MM.1S (cell line): ENCODE data around the gene GK2.

Experiments
- DNase-seq: peaks from one replicate; pipeline ENCODE4 v3.0.0-alpha.2; 2015
- H2AFZ ChIP-seq: fragments of 300-600 bp; sonication (generic); 2 replicates; pipeline ENCODE4 v1.6.0; 2016; ENCODE audit warnings: antibody characterized with exemption, low read length
- H3F3A ChIP-seq: fragments of 300-600 bp; sonication (generic); 2 replicates; pipeline ENCODE4 v1.6.1; 2016; ENCODE audit warnings: mild to moderate bottlenecking, antibody characterized with exemption, low read length, moderate library complexity, mixed read lengths; ENCODE audit not compliant: insufficient read depth
- H3K27ac ChIP-seq: fragments of 300-600 bp; sonication (generic); 2 replicates; pipeline ENCODE4 v1.5.1; 2016; ENCODE audit warnings: mild to moderate bottlenecking, low read length
- H3K27me3 ChIP-seq: fragments of 300-600 bp; sonication (generic); replicated peaks from 2 replicates; pipeline ENCODE4 v1.6.0; 2016; ENCODE audit warnings: low read length; ENCODE audit not compliant: insufficient read depth
- H3K36me3 ChIP-seq: fragments of 300-600 bp; sonication (generic); replicated peaks from 2 replicates; pipeline ENCODE4 v1.6.1; 2016; ENCODE audit warnings: mild to moderate bottlenecking, low read length, mixed read lengths; ENCODE audit not compliant: insufficient read depth
- H3K4me1 ChIP-seq: fragments of 300-600 bp; sonication (generic); 2 replicates; pipeline ENCODE4 v1.6.1; 2016; ENCODE audit warnings: low read length, mixed read lengths
- H3K4me2 ChIP-seq: fragments of 300-600 bp; sonication (generic); 2 replicates; pipeline ENCODE4 v1.6.0; 2016; ENCODE audit warnings: low read depth, low read length
- H3K4me3 ChIP-seq: fragments of 300-600 bp; sonication (generic); 2 replicates; pipeline ENCODE4 v1.5.1; 2016; ENCODE audit warnings: low read length, mixed read lengths
- H3K79me2 ChIP-seq: fragments of 300-600 bp; sonication (generic); 2 replicates; pipeline ENCODE4 v1.6.1; 2016; ENCODE audit warnings: mixed run types, low read length, mixed read lengths
- H3K9ac ChIP-seq: fragments of 300-600 bp; sonication (generic); 2 replicates; pipeline ENCODE4 v1.6.1; 2016; ENCODE audit warnings: low read length, mixed read lengths
- H3K9me2 ChIP-seq: fragments of 300-600 bp; sonication (generic); replicated peaks from 2 replicates; pipeline ENCODE4 v1.6.1; 2016; ENCODE audit warnings: mild to moderate bottlenecking, low read length, mixed read lengths; ENCODE audit not compliant: insufficient read depth
- H3K9me3 ChIP-seq: fragments of 300-600 bp; sonication (generic); replicated peaks from 2 replicates; pipeline ENCODE4 v1.6.1; 2016; ENCODE audit warnings: mild to moderate bottlenecking, low read length, mixed read lengths; ENCODE audit not compliant: insufficient read depth
- H4K20me1 ChIP-seq: fragments of 300-600 bp; sonication (generic); 2 replicates; pipeline ENCODE4 v1.6.1; 2016; ENCODE audit warnings: mild to moderate bottlenecking, low read length, moderate library complexity, mixed read lengths; ENCODE audit not compliant: insufficient read depth
- EZH2 ChIP-seq: fragments of 300-600 bp; sonication (generic); optimal IDR thresholded peaks from 2 replicates; pipeline ENCODE3; 2017; ENCODE audit warnings: low read depth, mild to moderate bottlenecking, antibody characterized with exemption, low read length, mixed read lengths
- EZH2phosphoT487 ChIP-seq: fragments of 300-600 bp; sonication (generic); IDR thresholded peaks from 2 replicates; pipeline ENCODE4 v1.6.1; 2018; ENCODE audit warnings: antibody characterized with exemption, low read length
- TF ChIP-seq, protein P1 (sequence below): fragments of 300-600 bp; sonication (generic); IDR thresholded peaks from 2 replicates; pipeline ENCODE4 v1.5.1; 2016; ENCODE audit warnings: antibody characterized with exemption, low read length, mixed read lengths

Gene GK2

DNA sequence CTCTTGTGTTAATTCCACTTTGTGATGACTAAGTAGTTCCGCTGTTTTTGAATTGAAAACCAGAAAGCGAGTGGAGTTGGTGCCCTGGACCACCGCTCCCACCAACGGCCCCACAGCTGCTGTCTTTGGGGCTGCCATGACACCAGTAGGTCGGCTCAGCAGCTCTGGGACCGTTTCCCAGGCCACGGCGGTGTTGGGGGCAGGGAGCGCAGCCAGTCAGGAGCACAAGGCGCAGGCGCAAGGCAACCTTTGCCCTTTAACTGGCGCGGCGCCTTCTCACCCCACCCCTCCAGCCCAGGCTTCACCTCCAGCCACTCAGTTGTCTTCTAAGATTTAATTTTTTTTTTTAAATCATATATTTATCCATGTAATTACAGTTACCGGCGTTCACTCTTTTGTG is at the start of gene GK2:
Gene GK2 (minus strand): TSS at position 166 of the 400 bp plus-strand sequence. CDS start 28 bp downstream, at position 138.
- H3K9ac ChIP-seq = no peak within 1 kb of the TSS
- no peaks in the 10 kb centered on the region for H3K9me2 ChIP-seq
- TF ChIP-seq EZH2phosphoT487 (no peak), EZH2 (no peak)
- TF ChIP-seq, protein P1, sequence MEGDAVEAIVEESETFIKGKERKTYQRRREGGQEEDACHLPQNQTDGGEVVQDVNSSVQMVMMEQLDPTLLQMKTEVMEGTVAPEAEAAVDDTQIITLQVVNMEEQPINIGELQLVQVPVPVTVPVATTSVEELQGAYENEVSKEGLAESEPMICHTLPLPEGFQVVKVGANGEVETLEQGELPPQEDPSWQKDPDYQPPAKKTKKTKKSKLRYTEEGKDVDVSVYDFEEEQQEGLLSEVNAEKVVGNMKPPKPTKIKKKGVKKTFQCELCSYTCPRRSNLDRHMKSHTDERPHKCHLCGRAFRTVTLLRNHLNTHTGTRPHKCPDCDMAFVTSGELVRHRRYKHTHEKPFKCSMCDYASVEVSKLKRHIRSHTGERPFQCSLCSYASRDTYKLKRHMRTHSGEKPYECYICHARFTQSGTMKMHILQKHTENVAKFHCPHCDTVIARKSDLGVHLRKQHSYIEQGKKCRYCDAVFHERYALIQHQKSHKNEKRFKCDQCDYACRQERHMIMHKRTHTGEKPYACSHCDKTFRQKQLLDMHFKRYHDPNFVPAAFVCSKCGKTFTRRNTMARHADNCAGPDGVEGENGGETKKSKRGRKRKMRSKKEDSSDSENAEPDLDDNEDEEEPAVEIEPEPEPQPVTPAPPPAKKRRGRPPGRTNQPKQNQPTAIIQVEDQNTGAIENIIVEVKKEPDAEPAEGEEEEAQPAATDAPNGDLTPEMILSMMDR = no peak
- no peaks in the 10 kb centered on the region for H3K79me2 ChIP-seq
- no peaks in the 10 kb centered on the region for H4K20me1 ChIP-seq
- no peaks in the 10 kb centered on the region for H3K27me3 ChIP-seq
- no peak within 1 kb of the TSS for H3K27ac ChIP-seq
- H3K36me3 ChIP-seq = no peaks in the 10 kb centered on the region
- H3K4me1 ChIP-seq = no peaks in the 10 kb centered on the region
- no peak within 1 kb of the TSS for H3K4me3 ChIP-seq
- H2AFZ ChIP-seq = no peak within 1 kb of the TSS
- no peak within 1 kb of the TSS for H3K4me2 ChIP-seq
- H3F3A ChIP-seq = no peaks in the 10 kb centered on the region
- H3K9me3 ChIP-seq = no peaks in the 10 kb centered on the region
- no peak for DNase-seq

DNA sequence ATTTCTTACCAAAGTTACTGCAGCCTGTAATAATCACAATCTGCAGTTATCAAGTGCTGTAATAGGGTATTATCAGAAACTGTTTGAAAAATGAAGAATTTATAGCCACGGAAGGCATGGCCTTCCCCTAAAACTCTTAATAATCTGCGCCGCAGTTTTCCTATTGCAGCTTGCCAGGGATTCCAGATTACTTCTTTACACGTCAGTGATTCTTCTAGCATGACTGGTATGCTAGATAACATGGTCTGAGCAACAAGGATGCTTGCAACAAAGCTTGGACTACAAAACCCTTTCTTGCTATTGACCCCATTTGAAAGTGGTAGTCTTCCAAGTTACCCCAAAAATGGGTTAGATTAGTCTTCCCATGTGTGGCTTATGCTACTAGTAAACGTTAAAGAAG is 47.2 kb upstream of the GK2 start:
- no peak for DNase-seq
- Histone ChIP-seq H3K4me2 (no peak overlapping the region), H3K4me3 (no peak overlapping the region), H3K9me2 (no peaks in the 10 kb centered on the region), H4K20me1 (no peaks in the 10 kb centered on the region), H3K36me3 (no peaks in the 10 kb centered on the region), H3K9ac (no peak overlapping the region), H3K4me1 (no peaks in the 10 kb centered on the region), H3K79me2 (no peaks in the 10 kb centered on the region), H3K27ac (no peak overlapping the region), H3K9me3 (no peaks in the 10 kb centered on the region), H2AFZ (no peak overlapping the region), H3F3A (no peaks in the 10 kb centered on the region), H3K27me3 (no peaks in the 10 kb centered on the region)
- TF ChIP-seq EZH2phosphoT487 (no peak), EZH2 (no peak)
- TF ChIP-seq, protein P1 = no peak

DNA sequence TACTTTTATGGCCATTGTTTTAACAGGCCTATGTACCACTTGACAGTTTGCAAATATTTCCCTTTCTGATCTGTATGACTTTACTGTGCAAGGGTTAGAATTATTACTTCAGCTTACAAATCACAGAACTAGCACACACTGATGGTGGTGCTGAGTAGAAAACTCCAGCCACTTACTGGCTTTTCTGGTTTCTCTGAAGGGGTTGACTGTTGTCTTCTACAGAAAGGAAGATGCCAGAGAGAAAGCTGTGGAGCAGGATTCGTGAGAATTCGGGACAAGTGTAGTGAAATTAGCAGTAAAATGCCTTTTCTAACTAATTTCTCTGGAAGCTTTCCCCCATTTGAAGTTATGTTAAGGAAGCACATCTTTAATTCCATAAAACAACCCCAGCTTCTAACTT is 46.6 kb upstream of the GK2 start:
- H3K27ac ChIP-seq = no peak overlapping the region
- no peaks in the 10 kb centered on the region for H3K9me3 ChIP-seq
- H3K27me3 ChIP-seq = no peaks in the 10 kb centered on the region
- H4K20me1 ChIP-seq = no peaks in the 10 kb centered on the region
- no peak overlapping the region for H3K4me2 ChIP-seq
- TF ChIP-seq EZH2phosphoT487 (no peak), EZH2 (no peak)
- TF ChIP-seq, protein P1 = no peak
- H3F3A ChIP-seq = no peaks in the 10 kb centered on the region
- H3K9ac ChIP-seq = no peak overlapping the region
- H2AFZ ChIP-seq = no peak overlapping the region
- H3K79me2 ChIP-seq = no peaks in the 10 kb centered on the region
- no peaks in the 10 kb centered on the region for H3K4me1 ChIP-seq
- H3K36me3 ChIP-seq = no peaks in the 10 kb centered on the region
- no peaks in the 10 kb centered on the region for H3K9me2 ChIP-seq
- no peak for DNase-seq
- H3K4me3 ChIP-seq = no peak overlapping the region
